NB4 (cell line): ENCODE data around the gene PDE4D.

Source experiments
- CTCF ChIP-seq: IDR thresholded peaks from one replicate; pipeline ENCODE4 v1.5.1; 2012; ENCODE audit warnings: low read depth, low read length
- MAX ChIP-seq: IDR thresholded peaks from 2 replicates; pipeline ENCODE4 v1.6.1; 2011; ENCODE audit warnings: low read depth, low read length

- TF ChIP-seq CTCF (no peak), MAX (no peak)
Observed at GRCh38 chr5:58925627-58926540, 967.6 kb downstream of the PDE4D start.
